Measurements from ENCODE around the gene DAGLA.
A peak's percentile ranks its signal among the peaks of the same experiment; 100 is the strongest.

Gene DAGLA

DNA sequence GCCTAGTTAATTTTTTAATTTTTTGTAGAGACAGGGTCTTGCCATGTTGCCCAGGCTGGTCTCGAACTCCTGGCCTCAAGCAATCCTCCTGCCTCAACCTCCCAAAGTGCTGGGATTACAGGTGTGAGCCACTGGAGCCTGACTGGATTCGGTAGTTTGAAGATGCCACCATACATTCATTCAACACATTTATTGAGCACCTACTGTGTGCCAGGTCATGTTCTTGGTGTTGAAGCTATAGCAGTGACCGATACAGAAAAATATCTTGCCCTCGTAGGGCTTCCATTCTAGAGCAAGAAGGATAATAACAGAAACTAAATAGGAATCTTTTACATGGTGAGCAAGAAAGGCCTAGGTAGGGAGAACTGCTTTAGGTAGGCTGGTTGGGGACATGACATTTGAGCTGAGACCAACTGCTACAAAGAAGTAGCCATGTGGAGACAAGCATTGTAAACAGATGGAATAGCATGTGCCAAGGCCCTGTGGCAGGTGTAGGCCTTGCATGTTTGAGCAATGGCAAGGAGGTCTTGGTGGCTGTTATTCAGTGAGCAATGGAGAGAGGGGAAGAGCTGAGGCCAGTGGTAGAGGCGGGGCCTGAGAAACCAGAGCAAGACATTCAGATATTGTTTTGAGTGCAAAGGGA lies 70.6 kb downstream of the DAGLA start:
- DNase-seq: no peak

DNA sequence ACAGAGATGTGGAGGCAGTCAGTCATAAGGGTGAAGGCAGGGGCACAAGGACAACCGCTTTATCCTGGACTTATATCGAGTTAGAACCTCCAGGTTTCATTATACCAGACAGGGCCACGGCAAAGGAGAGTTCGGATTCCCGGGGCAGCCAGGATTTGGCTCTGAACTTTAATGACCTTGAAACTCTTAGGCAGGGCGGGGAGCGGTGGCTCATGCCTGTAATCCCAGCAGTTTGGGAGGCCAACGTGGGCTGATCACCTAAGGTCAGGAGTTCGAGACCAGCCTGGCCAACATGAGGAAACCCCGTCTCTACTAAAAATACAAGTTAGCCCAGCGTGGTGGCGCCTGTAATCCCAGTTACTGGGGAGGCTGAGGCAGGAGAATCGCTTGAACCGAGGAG lies 71.2 kb downstream of the DAGLA start:
- no peak for DNase-seq

DNA sequence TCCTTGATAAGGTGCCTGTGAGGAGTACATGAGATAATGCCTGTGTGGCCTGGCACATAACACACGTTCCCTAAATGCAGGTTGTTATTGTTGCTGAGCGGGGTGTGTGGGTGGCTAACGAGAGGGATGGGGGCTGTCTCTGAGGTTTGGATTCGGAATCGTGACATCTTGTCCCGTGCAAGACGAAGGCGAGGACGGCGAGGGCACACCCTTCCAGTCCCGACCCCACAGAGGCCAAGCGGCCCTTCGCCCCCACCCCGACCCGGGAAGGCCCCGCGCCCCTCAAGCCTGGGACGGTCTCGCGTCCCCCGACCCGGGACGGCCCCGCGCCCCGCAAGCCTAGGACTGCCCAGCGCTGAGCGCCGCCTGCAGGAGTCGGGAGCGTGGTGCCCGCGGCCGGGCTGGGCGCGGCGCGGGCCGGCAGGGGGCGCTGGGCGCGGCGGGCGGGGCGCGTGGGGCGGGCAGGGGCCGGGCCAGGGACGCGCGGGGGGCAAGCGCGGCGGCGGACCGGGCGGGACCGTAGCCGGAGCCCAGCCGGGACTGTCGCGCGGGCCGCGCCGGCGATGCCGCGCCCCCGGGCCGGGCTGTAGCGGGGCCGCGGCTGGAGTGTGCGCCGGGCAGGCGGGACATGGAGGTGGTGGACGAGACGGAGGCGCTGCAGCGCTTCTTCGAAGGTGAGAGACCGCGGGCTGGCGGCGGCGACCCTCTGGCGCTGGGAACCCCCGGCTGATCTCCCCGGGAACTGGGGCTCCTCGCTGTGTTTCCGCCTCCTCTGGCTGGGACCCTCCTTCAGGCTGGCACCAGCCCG lies 72.1 kb downstream of the DAGLA start, which contains the start of gene MYRF:
MYRF (plus strand) TSS at position 520 of the 808 bp plus-strand sequence; CDS start at position 629, 109 bp downstream.
- peak; percentile 21 to 48 for DNase-seq

DNA sequence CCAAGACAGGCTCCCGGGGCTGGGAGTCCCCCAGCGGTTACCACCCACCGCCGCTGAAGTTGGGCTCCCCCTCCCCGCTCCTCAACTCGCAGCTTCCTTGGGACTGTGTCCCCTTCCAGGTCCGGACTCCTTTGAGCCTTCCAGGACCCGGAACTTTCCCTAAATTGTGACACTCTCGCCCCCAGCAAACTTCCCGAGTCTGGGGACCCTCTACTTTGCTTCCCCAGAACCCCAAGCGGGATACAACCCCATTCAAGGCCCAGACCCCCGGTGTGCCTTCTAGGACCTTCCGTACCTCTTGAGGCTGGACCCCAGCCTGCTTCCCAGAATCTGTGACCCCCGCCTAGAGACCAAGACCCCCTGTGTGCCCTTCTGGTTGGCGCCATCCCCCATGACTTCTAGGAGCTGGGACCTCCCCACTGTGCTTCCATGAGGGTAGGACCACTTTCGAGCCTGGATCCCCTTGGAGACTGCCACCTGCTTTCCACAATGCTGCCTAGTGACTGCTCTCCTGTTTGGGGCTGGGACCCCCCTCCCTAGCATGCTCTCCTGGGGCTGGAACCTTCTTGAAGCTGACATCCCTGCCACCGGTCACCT lies 72.8 kb downstream of the DAGLA start:
- DNase-seq: no peak

DNA sequence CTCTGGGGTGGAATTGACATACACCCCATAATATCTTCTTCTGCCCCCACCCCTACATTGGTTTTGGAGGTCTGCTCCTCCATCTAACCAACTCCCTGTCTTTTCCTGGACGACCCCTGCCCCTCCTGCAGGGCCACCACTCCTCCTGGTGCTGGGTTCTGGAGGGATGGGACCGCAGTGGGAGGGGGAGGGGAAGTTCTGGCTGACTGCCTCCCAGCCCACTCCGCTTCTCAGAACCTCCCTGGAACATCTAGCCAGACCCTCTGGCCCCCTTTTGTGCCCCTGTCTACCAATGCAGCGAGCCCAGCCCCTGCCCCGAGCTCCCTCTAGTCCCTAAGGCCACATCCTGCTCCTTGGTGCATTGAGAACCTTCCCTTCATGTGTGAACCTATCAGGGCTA lies 73.5 kb downstream of the DAGLA start:
- no peak for DNase-seq

DNA sequence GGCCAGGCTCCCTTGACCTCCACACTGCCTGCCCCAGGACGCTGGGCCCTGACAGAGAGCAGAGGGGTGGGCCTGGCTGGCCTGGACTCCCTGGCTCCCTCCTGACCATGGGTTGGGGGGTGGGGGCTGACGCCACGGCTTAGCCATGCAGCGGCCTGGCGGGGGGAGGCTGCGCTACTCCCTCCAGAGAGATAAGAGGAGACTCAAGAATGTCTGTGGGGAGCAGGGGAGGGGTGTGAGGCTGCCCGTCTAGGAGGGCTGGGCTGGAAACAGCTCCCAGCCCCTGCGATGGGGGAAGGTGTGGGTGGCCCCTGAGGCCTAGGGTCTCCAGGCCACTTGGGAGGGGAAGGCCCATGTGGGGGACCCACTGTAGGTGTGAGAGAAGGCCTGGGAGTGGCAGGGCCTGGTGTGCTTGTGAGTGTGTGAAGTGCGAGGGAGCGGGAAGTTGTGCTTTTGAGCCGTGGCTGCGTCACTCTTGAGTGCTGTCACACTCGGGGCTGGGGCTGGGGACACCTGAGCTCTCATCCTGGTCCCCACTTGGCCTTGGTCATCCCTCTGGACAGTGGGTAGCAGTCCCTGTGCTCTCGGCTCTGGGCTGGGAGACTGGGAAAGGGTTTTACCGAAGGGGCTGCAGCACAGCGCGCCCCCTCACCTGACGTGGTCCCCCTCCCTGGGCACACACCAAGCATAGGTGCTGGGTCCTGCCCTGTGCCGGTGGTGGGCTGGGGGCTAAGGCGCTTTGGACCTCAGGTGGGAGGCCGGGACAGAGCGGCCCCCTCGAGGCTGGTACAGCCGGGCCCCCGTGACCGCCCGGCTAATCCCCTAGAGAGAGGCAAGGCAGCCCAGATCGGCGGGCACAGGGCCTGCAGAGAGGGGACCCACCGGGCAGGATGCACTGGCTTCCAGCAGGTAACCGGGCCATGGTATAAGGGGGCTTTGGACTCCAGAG lies 74.6 kb downstream of the DAGLA start:
- DNase-seq: no peak

DNA sequence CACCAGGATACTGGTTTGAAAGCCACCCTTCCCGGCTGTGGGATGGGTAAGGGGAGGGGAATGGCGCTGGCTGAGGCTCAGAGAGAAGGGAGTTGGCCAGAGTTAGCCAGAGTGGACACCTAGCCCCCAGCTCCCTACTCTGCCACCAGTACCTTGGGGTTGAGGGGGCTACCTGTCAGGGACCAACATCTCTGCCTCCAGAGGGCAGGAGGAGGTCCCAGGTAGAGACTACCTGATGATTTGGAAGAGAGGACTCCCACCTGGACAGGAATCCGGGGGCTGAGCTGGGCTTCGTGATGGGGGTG lies 75.9 kb downstream of the DAGLA start:
- no peak for DNase-seq

DNA sequence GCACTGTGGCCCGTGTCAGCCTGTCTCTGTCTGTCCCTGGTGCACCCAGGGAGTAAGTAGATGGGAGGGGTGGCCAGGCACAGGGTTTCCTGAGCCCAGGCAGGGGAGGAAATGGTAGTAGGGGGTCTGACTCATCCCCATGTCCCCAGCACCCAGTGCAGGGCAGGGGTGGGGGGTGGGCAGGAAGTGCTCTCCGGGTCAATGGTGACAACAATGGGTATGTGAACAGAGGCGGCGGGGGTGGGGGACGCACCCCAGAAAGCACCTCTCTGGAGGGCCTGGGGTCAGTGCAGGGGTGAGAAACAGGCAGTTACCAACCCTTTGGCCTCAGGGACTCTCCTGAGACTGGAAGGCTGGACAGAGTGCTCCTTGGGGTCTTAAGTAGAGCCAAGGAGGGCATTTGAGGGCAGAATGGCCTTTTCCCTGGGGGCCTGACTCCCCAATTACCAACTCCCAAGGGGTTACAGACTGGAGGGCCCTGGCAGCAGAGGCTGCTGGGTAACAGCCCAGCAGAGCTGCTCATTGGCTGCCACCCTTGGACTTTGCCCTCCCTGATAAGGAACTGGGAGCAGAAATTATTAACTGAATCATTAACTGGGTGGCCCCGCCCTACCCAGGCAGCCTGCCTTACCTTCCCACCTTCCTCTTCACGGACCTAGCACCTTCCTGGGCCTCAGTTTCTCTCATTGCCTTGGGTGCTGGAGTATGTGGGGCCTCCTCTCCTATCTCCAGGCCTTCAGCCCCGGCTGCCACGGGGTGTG lies 76.4 kb downstream of the DAGLA start:
- peak; percentile 34 to 55 for DNase-seq

DNA sequence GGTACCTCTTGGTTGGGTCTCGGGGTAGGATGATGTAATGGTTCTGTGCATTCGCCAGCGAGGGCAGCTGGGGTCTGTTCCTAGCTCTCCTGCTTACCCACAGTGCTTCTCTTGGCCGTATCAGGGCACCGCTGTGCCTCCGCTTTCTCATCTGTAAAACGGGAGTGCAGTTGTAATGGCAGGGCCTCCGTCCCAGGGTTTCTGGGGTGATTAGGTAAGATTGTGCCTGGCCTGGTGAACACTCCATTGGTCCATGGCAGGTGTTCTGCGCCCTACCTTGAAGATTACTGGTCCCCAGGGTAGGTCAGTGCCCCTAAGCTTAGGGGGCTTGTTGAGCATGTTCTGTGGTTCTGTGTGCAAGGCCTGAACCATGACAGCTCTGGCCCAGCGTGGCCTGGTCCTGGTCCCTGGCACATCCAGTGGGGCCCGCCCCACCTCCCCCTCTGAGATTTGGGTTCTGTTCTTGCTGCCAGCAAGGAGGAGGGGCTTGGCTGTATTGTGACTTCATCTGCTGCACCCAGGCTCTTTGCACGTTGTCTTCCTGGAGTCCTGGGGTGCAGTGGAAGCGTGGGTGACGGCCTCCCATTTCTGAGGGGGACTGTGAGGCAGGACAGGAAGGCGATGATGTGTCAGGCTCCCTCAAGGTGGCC lies 77.1 kb downstream of the DAGLA start:
- no peak for DNase-seq

DNA sequence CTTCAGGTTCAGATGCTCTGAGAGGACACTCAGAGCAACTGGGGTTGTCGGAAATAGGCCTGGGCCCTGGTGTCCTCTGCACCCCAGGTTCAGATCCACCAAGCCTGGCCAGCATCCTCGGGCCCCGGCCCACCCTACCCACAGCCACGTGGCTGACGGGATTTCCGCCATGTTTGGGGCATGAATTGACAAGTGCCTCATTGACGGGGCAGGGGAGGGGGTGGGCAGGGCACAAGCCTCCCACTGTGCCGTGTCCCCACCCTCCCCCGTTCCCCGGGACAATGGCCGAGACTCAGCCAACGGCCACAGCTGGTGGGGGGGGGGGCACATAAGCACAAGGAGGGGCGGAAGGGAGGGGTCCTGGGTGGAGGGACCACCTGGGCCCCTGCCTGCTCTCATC lies 80.8 kb downstream of the DAGLA start:
- DNase-seq: no peak

DNA sequence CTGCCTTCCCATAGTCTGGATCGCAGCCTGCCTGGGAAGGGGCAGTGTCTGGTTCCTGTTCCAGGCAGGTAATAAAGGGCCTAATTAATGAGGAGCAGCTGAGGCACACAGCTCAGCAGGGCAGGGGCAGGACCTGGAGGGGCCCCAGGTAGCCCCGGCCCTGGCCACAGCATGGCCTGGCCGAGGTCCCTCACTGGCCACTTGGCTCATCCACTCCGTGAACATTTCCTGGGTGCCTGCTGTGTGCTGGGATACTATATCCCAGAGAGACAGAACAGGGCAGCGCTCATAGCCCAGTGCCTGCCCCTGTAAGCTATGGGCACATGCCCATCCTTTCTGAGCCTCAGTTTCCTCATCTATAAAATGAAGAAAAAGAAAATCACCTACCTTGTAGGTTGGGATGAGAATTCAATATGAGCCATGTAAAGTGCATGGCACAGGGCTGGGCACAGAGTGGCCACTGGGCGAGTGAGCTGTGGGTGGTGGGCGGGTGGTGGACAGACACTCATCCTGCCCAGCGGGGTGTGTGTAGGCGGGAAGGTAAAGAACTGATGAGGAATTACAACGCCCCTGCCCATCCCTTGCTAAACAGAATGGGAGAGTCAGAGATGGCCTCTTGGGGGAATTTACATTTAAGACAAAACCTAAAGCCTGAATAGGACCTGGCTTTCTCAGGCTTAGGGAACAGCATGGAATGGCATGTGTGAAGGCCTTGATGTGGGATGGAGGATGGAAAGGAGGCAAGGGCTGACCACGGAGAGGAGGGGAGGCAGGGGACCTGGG lies 81.4 kb downstream of the DAGLA start:
- DNase-seq: peak in 1 of 2 donors; percentile 6

DNA sequence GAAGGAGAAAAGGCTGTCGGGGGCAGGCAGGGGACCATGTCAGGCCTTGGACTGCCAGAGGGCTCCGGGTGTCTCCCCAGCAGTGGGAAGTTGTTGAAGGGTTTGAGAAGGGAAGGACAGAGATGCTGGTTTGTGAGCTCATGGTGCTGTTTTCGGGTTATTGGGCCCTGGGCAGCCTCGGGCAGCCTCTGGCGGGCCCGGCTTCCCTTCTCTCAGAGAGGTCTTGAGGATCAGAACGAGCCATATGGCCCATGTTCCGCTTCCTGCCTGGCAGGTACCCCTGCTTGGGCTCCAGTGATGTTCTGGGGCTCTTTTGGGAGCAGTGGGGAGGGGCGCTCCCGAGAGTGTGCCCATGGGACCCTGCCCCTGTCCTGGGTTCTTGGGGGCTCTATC lies 82.0 kb downstream of the DAGLA start:
- DNase-seq: no peak

DNA sequence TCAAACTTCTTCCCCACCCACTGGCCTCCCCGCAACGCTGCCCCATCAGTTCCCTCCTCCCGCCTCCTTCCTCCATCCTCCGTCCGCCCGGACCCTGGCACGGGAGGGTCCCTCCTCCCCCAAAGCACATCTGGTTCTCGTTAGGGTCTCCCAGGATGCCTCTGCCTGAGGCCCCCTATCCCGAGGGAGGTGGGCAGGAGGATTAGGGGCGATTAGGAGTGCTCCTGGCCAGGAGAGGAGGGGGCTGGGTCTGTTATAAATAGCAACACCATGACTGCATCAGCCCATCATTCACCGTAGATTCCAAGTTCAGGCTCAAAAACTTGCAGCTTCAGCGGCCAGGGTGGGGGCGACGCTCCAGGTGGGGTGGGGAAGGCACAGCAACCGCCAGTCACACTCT lies 82.6 kb downstream of the DAGLA start:
- no peak for DNase-seq

DNA sequence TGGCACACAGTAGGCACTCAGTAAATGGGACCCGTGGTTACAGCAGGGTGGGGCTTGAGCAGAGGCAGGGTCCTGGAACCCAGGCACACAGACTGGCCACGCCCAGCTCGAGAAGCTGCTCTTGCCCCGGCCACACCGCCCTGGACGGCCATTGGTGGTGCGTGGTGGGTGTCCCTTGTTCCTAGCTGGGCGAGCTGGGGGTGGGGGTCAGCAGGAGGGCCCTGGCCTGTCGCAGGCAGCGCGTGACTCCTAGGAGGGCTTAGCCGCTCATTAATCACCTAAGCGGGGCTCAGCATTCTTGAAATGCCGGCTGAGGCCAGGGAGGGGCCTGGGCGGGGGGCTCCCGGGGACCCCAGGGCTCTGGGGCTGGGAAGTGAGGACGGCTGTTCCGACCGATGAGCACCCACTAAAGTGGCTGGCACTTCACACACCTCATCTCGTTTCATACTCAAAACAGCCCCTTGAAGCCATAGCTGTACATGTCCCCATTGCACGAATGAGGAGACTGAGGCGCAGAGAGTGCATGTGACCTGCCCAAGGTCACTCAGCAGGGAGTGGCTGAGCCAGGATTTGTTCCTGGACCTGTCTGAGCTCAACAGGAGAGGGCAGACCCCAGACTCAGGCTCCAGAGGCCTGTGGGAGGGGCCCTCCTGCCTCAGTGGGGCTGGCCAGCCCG lies 83.9 kb downstream of the DAGLA start:
- DNase-seq: no peak

DNA sequence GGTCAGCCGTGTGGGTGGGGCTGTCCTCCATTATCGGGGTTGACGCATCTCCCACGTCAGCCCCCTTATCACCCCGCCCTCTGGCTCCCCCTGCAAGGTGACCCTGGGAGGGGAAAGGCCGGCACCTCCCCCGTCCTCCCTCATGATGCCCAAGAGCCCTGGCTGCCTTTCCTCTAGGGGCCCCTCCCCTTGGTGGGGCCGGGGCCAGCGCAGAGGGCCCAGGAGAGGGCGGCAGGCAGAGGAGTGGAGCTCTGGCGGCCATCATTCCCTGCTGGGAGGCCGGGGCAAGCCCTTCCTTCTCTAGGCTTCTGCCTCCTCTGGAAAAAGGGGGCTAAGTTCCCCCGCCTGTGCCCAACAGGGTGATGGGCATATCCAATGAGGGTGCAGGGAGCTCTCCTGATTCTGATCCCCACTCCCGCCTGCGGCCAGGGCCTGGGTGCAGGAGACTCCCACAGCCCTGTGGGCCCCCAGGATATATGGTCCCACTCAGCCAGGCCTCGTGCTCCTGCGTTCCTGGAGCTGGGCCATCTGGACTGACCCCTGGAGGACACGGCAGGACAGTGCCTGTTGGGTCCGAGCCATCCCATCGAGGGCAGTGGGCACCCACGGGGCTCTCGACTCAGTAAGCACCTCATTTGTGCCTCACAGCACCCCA lies 84.5 kb downstream of the DAGLA start:
- no peak for DNase-seq

DNA sequence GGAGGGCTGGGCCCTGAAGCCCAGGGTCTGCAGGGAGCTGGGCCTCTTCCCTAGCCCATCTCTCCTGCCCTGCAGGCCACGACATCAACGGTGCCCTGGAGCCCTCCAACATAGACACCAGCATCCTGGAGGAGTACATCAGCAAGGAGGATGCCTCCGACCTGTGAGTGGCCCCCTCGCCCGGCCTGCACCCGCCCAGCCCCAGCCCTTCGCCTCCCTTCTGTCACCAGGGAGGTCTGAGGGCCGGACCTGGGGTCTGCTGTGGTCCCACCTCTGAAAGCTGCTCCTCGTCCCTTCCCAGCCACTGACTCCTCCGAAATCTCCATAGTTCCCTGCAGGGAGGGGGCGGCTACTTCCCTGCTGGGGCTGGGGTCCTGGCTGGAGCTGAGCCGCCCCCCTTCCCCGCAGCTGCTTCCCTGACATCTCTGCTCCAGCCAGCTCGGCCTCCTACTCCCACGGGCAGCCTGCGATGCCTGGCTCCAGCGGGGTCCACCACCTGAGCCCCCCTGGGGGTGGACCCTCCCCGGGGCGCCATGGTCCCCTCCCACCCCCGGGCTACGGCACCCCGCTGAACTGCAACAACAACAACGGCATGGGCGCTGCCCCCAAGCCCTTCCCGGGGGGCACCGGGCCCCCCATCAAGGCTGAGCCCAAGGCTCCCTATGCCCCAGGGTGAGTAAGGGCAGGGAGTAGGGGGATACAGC lies 85.5 kb downstream of the DAGLA start:
- no peak for DNase-seq

DNA sequence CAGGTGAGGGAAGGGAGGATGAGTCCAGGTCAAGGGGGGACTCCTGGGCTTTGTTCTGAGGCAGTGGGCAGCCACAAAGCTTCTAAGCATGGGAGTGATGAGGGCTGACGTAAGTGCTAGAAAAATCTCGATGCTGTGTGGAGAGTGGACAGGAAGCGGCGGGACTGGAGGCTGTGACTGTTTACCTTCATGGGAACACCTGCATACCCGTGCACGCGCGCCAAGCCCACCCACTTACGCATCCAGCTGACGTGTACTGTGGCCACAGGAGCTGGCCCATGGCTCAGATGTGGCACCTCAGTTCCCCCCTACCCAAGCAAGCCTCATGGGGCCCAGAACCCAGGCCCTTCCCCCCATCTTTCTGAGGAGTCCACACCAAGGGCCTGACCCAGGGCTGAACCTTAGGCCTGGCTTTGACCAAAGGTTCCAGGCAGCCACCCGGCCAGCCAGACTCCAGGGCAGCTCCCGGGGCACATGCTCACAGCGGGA lies 86.2 kb downstream of the DAGLA start:
- DNase-seq: no peak

DNA sequence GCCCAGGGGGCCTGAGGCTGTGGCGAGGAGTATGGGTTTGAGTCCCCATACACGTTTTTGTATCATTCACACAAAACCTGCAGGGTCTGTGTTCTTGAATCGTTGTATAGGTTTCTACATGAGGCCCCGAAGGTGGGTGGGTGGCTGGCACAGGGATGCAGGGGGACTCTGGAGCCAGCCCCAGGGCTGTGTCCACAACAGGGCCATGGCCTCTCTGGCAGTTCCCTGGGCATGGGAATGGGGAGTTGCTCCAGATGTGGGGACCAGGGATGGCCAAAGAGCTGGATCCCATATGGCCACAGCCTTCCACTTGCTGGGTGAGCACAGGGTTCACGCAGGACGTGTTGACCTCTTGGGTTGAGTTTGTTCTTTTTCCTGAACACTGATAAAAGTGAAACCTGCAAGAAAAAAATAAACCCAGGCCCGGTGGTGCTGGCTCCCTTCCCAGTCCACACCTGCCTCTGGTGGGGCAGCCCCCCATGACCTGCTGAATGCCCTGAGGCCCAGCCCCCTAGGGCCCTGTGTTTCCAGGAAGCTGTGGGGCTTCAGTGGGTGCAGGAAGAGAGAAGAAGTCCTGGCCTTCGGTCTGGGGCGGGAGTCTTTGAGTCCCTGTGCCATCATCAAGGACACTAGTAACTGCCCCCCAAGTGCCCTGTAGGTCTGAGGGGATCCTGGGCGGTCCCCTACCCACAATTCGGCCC lies 88.3 kb downstream of the DAGLA start:
- DNase-seq: no peak
